Measurements from ENCODE around the gene CHRNA4. TPM values are rescaled to one million over a fixed set of nuclear protein-coding genes. Genes with fewer than 3 reads are reported as not detected.

CHRNA4 gene
- total and polyA plus RNA-seq, 8 donors: under 0.01 to 0.15 TPM; not detected in 6

DNA sequence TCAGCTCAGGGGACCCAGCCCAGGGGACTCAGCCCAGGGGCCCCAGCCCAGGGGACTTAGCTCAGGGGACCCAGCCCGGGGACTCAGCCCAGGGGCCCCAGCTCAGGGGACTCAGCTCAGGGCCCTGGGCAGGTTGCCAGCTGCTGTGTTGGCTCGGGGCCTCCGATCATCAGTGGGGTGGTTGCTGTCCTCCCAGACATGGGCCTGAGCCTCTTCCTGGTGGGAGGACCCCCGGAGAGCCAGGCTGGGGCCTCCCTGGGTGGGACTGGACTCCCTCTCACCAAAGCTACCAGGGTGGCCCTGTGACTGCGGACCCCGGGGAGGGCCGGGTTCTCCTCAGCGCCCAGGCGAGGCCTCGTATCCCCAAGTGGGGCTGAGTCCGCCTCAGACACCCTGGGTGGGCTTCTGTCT is 63.8 kb downstream of the CHRNA4 start:
- Histone ChIP-seq H3K27ac (no peak overlapping the region), H3K36me3 (no peaks in the 10 kb centered on the region), H3K4me3 (no peak overlapping the region), H3K4me1 (no peaks in the 10 kb centered on the region), H3K9me3 (peaks cover 0 to 13% (median 11%) of the 10 kb centered on the region in 4 donors), H3K27me3 (peaks cover 25 to 98% (median 59%) of the 10 kb centered on the region in 3 donors)
- DNase-seq: no peak
- WGBS, 5 donors: 49 to 70% (median 61%) methylated on average over 10 to 11 of the region's 11 CpGs; no CpG with 5 or more reads in 1 of the 5 donors
- TF ChIP-seq, protein P1, sequence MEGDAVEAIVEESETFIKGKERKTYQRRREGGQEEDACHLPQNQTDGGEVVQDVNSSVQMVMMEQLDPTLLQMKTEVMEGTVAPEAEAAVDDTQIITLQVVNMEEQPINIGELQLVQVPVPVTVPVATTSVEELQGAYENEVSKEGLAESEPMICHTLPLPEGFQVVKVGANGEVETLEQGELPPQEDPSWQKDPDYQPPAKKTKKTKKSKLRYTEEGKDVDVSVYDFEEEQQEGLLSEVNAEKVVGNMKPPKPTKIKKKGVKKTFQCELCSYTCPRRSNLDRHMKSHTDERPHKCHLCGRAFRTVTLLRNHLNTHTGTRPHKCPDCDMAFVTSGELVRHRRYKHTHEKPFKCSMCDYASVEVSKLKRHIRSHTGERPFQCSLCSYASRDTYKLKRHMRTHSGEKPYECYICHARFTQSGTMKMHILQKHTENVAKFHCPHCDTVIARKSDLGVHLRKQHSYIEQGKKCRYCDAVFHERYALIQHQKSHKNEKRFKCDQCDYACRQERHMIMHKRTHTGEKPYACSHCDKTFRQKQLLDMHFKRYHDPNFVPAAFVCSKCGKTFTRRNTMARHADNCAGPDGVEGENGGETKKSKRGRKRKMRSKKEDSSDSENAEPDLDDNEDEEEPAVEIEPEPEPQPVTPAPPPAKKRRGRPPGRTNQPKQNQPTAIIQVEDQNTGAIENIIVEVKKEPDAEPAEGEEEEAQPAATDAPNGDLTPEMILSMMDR (IDR thresholded peaks at IDR 0.05): no peak
- TF ChIP-seq EP300 (IDR thresholded peaks at IDR 0.05): no peak
- TF ChIP-seq POLR2A (IDR thresholded peaks at IDR 0.05): no peak
- TF ChIP-seq POLR2AphosphoS5 (IDR thresholded peaks at IDR 0.05): no peak
- intact Hi-C loops (cut with DNase I; ENCODE audit: low total_unique reads): no loop called here

DNA sequence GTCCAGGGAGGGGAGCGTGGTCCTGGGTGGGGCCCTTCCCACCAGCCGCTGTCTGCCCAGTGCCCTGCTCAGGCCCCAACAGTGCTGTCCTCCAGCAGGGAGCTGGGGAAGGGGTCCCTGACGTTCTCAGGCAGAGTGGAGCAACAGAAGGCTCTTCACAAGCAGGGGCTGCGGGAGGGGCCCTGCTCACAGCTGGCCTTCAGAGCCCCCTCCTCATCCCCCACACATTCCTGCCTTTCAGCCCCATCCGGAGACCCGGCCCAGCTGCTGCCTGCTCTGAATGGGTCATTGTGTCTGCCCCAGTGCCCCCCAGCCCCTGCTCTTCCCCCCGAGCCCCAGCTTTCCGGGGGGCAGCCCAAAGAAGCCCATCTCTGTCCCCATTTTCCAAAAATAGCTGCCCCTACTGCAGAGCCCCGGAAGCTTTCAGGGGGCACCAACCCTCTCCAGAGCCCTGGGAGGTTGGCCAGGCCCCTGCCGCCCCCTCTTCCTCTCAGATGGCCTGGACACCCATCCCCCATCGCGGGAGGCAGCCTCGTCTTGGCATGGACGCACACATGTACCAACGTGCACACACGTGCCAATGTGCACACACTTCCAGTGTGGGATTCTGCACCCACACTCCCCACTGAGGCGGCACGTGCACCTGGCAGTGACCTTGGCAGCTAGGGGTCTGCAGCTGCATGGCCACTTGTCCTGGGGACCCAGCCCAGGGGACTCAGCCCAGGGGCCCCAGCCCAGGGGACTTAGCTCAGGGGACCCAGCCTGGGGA is 64.4 kb downstream of the CHRNA4 start:
- intact Hi-C loops (cut with DNase I; ENCODE audit: low total_unique reads): no loop called here
- Histone ChIP-seq H3K4me1 (peaks cover 0 to 2% (median 0%) of the 10 kb centered on the region in 4 donors), H3K27ac (no peak overlapping the region), H3K36me3 (no peaks in the 10 kb centered on the region), H3K27me3 (peaks cover 25 to 97% (median 59%) of the 10 kb centered on the region in 3 donors), H3K9me3 (peaks cover 0 to 9% (median 9%) of the 10 kb centered on the region in 4 donors), H3K4me3 (no peak overlapping the region)
- no peak for TF ChIP-seq POLR2A (IDR thresholded peaks at IDR 0.05)
- no peak for TF ChIP-seq EP300 (IDR thresholded peaks at IDR 0.05)
- TF ChIP-seq, protein P1 (IDR thresholded peaks at IDR 0.05): no peak
- no peak for TF ChIP-seq POLR2AphosphoS5 (IDR thresholded peaks at IDR 0.05)
- WGBS, 5 donors: 23 to 43% (median 40%) methylated on average over 12 to 18 of the region's 18 CpGs
- DNase-seq: peak in 1 of 2 donors; percentile 66

DNA sequence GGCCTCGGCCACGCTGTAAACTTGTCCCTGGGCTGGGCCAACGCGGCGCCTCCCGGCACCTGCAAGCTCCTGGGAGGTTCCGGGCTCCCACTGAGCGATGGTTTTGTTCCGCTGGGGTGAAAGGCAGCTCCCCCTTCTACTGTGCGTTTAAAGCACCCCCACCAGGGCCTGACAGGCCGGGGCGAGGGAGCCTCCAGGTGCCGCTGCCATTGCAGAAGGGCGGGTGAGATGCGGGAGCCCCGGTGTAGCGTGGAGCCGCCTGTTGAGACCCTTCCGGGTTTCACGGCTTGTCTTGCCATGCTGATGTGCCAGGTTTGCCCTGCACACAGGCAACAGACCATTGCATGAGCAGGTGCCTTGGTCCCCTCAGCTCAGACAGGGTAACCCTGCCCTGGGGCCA is 65.3 kb downstream of the CHRNA4 start:
- no peak for DNase-seq
- Histone ChIP-seq H3K4me3 (no peak overlapping the region), H3K4me1 (peaks cover 0 to 11% (median 7%) of the 10 kb centered on the region in 4 donors), H3K27ac (no peak overlapping the region), H3K27me3 (peaks cover 25 to 95% (median 57%) of the 10 kb centered on the region in 3 donors), H3K36me3 (no peaks in the 10 kb centered on the region), H3K9me3 (peaks cover 0 to 1% (median under 1%) of the 10 kb centered on the region in 4 donors)
- 15 to 35% (median 23%) methylated on average over 20 of the region's 20 CpGs for WGBS, 5 donors
- intact Hi-C loops (cut with DNase I; ENCODE audit: low total_unique reads): no loop called here
- TF ChIP-seq EP300 (IDR thresholded peaks at IDR 0.05) (no peak), POLR2AphosphoS5 (IDR thresholded peaks at IDR 0.05) (no peak), POLR2A (IDR thresholded peaks at IDR 0.05) (no peak)
- TF ChIP-seq, protein P1 (IDR thresholded peaks at IDR 0.05): no peak

DNA sequence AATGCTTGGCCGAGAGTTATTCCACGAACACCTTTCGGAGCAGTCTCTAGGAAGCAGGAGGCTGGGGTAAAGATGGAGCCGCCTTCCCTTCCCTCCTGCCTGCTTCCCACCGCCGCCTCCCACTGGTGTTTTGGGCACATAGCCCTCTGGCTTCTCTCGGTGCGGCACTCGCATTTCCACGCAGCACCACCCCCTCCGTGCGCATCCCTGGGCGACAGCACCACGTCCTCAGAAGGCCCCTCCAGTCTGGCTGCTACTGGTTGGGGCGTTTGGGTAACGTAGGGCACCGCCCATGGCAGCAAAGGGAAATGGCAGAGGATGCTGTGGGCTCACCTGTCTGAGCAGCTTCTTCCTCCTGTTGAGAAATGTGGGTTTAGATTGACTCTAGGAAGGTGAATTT is 65.7 kb downstream of the CHRNA4 start:
- 23 to 28% (median 27%) methylated on average over 17 of the region's 17 CpGs for WGBS, 5 donors
- Histone ChIP-seq H3K4me3 (no peak overlapping the region), H3K36me3 (no peaks in the 10 kb centered on the region), H3K27me3 (peaks cover 25 to 92% (median 56%) of the 10 kb centered on the region in 3 donors), H3K9me3 (no peaks in the 10 kb centered on the region), H3K4me1 (peaks cover 0 to 15% (median 11%) of the 10 kb centered on the region in 4 donors), H3K27ac (no peak overlapping the region)
- TF ChIP-seq, protein P1 (IDR thresholded peaks at IDR 0.05): no peak
- TF ChIP-seq POLR2A (IDR thresholded peaks at IDR 0.05) (no peak), EP300 (IDR thresholded peaks at IDR 0.05) (no peak), POLR2AphosphoS5 (IDR thresholded peaks at IDR 0.05) (no peak)
- intact Hi-C loops (cut with DNase I; ENCODE audit: low total_unique reads): no loop called here
- DNase-seq: no peak
